NCI-H510A treated with DMSO at 0.1 percent for 48 hours (cell line): ENCODE data around the gene HEATR5A.
"Not testable (repeated sequence)": the region's sequence is repeated elsewhere in the genome, so short reads cannot be mapped to it uniquely, and the experiment has no call there.

ENCODE experiments used
- DNase-seq: peaks from one replicate; lab custom pipeline; 2025; lab: John Stamatoyannopoulos, UW

The HEATR5A gene

DNA sequence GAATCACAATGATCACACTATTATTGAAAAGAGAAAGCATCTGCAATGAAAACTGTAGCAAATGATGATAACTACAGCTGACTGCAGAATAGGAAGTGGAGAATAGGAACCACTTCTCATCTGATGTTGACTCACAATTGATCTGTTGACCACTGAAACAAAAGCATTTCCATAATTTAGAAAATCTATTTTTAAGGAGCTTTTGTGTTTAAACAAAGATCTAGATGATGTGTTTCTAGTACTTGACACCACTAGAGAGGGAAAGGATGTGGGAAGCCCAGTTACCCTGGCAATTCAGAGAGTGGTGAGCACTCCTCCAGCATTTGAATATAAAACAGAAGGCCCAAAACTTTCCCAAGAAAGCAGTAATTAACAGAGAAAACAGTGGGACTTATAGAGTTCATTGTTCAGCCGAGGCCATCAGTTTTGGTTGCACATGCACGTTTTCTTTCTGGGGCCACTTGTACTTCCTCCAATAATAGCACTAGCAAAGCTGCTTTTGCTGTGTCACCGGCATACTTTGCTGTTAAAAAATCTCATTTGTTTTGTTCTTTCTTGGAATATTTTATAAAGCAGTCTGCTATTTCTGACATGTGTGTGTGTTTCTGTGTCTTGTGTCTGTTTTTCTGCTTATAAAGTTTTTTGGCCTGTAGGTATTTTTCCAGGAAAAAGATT lies 136.6 kb downstream of the HEATR5A start:
- DNase-seq: no peak

DNA sequence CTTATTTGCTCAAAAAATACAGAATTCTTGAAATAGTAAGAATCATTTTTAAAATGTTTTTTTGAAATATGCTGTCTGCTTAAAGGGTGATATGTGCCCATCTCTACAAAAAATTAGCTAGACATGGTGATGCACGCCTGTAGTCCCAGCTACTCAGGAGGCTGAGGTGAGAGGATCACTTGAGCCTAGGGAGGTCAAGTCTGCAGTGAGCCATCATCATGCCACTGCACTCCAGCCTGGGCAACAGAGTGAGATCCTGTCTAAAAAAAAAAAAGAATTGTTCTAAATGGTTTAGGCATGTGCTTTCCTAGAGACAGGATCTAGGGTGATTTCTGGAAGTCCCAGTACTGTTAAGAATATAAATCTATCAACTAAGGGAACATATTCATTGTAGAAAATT lies 137.2 kb downstream of the HEATR5A start:
- no peak for DNase-seq

DNA sequence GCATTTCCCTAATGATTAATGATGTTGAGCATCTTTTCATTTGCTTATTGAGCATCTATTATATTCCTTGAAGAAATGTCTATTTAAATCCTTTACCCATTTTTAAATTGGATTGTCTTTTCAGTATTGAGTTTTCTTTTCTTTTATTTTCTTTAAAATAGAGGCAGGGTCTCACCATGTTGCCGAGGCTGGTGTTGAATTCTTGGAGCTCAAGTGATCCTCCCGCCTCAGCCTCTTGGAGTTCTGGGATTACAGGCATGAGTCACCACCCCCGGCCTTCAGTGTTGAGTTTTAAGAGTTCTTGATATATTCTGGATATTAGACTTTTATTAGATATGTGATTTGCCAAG lies 139.5 kb downstream of the HEATR5A start:
- no peak for DNase-seq

GRCh38 chr14:31280132-31280870 lies 140.0 kb downstream of the HEATR5A start:
- no peak for DNase-seq

- DNase-seq: no peak
Measured at GRCh38 chr14:31278883-31279282, 141.5 kb downstream of the HEATR5A start.

DNA sequence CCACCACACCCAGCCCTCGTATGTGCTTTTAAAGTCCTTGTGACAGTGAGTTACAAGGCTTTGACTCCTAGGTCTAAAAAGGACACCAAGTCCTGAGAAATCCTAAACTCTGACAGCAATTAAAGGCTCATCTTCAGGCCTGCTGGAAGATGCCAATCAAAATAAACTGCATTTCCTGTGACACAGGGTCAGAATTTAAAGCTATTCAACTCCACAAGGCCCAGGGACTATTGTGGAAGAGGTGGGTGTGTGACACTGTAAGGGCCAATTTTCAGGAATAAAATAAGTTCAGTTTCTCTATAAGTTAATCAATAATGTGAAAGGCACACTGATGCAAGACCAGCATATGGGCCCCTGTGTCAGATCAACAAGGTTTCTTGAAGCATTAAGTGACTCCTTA lies 143.3 kb downstream of the HEATR5A start:
- no peak for DNase-seq

GRCh38 chr14:31276417-31276816 lies 143.9 kb downstream of the HEATR5A start:
- DNase-seq: not testable (repeated sequence)

DNA sequence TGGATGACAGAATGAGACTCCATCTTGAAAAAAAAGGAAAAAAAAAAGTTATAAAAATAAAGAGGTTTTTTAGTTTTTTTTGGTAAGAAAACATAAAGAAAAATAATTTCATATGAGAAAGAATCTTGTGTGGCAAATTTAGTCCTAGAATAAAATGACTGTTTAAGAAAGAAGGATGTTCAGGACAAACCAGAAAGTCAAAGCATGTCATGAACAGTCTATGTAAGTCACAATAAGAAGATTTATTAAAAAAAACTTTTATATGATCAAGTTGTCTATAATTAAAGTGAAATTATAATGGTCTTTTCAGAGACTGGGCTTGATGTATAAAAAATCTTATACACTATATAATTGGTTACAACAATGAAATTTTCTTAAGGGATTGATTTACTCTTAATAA lies 144.6 kb downstream of the HEATR5A start:
- no peak for DNase-seq

DNA sequence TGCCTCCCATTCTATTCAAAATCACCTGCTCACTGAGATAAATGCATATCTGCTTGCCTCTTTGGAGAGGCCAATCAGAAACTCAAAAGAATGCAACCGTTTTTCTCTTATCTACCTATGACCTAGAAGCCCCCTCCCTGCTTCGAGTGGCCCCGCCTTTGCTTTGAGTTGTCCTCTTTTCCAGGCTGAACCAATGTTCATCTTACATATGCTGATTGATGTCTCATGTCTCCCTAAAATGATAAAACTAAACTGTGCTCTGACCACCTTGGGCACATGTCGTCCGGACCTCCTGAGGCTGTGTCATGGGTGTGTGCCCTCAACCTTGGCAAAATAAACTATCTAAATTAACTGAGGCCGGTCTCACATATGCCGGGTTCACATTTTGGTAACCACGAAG lies 148.7 kb downstream of the HEATR5A start:
- DNase-seq: no peak

DNA sequence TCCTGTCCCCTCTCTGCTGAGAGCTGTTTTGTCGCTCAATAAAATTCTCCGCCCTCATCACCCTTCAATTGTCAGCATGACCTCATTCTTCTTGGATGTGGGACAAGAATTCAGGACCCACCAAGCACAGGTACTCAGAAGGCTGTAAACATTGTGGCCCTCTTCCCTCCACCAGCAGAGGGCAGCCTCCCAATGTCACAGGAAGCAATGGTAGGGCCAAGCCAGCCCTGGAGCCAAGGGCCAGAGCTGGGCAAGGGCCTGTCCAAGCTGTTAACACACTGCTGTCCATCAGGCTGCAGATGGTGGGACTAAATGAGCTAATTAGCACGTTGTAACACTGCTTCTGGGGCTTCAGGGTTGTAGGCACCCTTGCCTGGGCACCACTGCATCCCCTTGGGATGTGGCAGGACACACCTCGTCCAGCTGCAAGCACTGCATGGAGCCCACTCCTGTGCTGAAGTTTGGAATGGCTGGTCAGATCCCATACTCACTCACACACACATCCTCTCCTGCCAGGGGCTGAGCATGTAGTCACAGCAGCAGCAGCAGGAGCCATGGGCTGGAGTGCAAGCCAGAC lies 150.1 kb downstream of the HEATR5A start:
- no peak for DNase-seq

- no peak for DNase-seq
Measured at GRCh38 chr14:31269634-31270195, 150.6 kb downstream of the HEATR5A start.

- no peak for DNase-seq
Measured at GRCh38 chr14:31268216-31268615, 152.1 kb downstream of the HEATR5A start.

- DNase-seq: no peak
Measured at GRCh38 chr14:31266437-31267331, 153.7 kb downstream of the HEATR5A start.

DNA sequence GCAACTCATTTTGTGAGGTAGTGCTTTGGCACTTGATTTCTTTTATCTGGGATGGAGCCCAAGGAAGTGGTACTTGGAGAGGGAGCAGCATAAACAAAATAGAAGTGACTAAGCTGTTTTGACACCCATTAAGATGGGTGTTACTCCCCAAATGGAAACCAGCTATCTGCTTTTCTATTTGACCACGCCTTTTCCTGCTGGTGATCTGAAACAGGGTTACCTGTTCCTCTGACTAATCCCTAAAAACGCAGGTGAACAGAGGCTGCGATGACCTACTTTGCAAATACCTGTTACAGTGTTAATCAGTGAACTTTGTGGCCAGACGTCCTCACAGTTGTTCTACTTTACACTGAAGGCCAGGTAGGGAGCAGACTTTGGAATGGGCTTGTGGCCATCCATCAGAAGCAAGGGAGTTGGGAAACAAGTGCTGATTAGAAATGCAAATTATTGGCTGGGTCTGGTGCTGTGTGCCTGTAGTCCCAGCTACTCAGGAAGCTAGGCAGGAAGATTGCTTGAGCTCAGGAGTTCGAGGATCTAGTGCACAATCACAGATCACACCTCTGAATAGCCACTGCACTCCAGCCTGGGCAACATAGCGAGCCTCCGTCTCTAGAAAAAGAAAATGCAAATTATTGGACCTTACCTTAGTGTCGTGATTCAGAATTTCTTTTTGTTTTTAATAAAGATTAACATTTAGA lies 154.5 kb downstream of the HEATR5A start:
- DNase-seq: no peak

- no peak for DNase-seq
Measured at GRCh38 chr14:31263485-31264133, 156.7 kb downstream of the HEATR5A start.

GRCh38 chr14:31261859-31262731 lies 158.3 kb downstream of the HEATR5A start:
- no peak for DNase-seq

GRCh38 chr14:31261523-31261858 lies 158.9 kb downstream of the HEATR5A start:
- no peak for DNase-seq

- DNase-seq: not testable (repeated sequence)
Measured at GRCh38 chr14:31259040-31259435, 161.3 kb downstream of the HEATR5A start.

GRCh38 chr14:31258427-31259039 lies 161.8 kb downstream of the HEATR5A start:
- DNase-seq: no peak
